GM19438 (cell line): ENCODE results near the gene PAX1.

Experiments
- ATAC-seq: cut with Tn5 transposase; IDR thresholded peaks from one replicate; pipeline ENCODE4 v1.9.1; 2021; ENCODE audit warnings: low read depth; ENCODE audit not compliant: unreplicated experiment

PAX1 gene

GRCh38 chr20:21702553-21703470 is 2.7 kb upstream of the PAX1 start:
- no peak for ATAC-seq

DNA sequence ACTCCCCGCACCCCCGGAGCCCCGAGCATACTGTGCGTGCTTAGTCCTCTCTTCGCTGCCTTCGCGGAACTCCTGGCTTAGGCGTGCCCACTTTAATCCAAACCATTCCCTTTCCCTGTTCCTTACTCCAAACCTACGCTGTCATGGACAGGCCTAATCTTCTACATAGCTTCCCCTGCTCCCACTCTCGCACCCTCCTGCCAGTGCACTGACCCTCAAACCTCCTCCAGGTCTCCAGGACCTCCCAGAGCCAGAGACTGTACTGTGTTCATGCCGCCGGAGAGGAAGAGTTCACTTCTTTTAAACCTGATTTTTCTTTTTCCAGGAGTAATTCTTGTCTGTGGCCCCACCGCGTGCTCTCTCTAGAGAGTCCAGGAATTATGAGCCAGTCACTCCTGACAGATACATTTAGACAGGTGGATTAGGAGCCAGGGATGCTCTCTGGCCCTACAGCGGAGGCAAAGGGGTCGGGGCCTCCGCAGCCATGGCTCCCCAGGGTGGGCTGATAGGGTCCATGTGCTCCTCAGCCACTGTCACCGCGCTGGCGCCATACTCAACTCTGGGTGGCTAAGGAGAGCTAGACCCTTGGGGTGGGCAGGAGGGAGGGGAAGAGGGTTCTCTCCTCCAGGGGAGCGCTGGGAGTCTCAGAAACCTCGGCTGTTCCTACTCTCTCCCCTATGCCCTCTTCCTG is 1.6 kb upstream of the PAX1 start:
- no peak for ATAC-seq

DNA sequence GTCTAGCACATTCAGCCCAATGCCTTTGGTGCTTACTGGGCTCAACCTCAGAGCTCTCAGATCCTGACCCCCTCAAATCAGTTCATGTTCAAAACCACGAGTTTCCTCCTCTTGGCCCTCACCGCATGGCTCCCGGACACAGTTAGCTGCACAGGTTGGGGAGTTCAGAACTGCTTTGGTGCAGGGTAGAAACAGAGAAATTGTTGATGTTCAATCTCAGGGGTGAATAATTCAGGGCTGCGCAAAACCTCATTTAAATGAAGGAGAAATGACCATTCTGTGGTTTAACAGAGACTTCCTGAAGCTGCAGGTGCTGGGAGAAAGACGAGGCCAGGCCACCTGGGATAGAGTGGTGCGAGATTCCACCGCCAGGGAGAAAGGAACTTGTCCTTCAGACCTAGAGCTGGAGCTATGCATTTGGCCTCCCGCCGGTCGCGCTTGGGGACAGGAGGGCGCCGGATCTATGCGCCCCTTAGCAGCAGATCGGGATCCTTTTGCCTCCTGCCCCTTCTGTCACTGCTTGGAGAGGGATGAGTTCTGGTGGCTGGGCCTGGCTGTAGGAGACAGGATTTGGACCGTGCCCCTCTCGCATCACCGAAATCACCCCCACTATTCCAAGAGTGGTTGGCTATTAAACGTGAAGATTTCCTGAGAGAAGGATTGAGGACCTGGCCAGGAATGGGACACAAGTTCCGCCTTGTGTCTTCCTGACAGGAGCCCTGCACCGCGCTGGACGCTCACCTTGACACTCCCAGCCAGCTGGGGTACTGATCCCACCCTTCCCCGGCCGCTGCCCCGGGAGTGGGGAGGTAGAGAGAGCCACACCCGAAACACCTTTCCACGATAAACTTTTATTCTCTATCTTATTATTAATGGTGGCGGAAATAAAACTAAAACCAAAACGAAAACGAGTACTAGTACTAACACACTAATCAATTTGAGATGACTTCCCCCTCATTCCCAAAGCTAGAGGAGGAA is 767 bp upstream of the PAX1 start:
- no peak for ATAC-seq

GRCh38 chr20:21706261-21707195 is 1.1 kb downstream of the PAX1 start:
- ATAC-seq, result no peak

GRCh38 chr20:21707267-21707666 is 1.8 kb downstream of the PAX1 start:
- ATAC-seq, result no peak

GRCh38 chr20:21707999-21708737 is 2.7 kb downstream of the PAX1 start:
- ATAC-seq, result no peak

DNA sequence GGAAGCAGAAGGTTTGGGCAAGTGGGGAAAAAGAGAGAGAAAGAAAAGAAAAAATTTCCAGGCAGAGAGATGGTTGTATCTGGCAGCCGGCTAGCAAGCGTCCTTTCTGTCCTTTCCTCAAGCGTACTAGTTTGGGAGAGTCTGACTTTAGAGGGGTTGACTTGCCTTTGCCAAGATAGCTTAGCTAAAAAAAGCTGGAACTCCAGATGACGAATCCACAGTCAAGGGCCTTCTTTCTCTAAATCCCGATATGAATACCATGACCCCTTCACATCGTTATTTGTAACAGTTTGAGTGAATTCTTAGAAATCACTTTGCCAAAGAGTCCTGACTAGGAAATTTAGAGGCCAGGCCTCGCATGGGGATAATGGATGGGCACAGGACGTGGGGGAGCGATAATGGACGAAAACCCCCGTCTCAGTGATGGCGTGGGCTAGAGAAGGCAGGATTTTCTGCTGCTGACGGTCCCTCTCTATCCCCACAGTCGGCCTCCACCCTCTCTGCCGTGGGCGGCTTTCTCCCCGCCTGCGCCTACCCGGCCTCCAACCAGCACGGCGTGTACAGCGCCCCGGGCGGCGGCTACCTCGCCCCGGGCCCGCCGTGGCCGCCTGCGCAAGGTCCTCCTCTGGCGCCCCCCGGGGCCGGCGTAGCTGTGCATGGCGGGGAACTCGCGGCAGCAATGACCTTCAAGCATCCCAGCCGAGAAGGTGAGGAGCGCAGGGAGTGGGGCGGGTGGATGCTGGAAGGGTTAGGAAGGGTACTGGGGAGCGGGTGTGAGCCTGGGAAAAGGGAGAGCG is 3.5 kb downstream of the PAX1 start:
- no peak for ATAC-seq

GRCh38 chr20:21709535-21709904 is 4.1 kb downstream of the PAX1 start:
- ATAC-seq, result no peak

DNA sequence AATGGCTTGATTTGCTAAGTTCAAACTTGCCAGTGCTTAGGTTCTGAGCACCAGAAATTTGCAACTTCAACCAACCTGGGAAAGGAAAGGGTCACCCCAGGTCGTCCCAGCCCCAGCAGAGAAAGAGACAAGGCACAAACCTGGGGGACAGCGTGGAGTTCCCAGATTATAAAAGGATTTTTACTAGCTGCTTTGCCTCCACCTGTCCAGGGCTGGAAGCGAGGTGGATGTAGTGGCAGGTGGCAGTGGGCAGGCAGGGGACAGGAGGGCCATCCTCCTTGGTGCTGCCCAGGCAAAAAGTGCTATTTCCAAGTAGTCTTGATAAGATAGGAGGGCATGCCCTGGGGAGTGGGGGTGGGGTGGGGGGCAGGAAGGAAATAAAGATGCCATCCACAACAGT is 4.9 kb downstream of the PAX1 start:
- ATAC-seq, result no peak

GRCh38 chr20:21710863-21711431 is 5.5 kb downstream of the PAX1 start:
- no peak for ATAC-seq

- ATAC-seq, result no peak
These were observed 7.1 kb downstream of the PAX1 start for GRCh38 chr20:21712443-21713059.

- no peak for ATAC-seq
These were observed 8.0 kb downstream of the PAX1 start for GRCh38 chr20:21713470-21713869.

DNA sequence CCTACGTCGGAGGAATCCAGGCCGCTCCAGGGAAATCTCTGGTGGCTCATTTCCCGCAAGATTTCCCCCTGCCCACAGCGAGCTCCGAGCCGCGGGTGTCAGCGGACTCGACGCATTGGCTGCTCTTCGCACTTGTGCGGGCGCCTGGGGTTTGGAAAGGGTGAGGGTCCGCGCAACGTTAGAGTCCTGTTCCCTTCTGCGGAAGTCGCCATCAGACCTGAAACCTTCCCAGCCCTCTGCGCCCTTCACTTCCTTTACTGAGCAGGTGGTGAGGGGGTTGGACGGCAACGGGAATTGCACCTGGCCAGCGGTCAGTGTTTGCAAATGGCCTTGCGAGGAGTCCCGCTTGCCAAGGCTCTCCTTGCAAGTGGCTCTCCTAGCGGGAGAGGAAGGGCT is 8.4 kb downstream of the PAX1 start:
- no peak for ATAC-seq

DNA sequence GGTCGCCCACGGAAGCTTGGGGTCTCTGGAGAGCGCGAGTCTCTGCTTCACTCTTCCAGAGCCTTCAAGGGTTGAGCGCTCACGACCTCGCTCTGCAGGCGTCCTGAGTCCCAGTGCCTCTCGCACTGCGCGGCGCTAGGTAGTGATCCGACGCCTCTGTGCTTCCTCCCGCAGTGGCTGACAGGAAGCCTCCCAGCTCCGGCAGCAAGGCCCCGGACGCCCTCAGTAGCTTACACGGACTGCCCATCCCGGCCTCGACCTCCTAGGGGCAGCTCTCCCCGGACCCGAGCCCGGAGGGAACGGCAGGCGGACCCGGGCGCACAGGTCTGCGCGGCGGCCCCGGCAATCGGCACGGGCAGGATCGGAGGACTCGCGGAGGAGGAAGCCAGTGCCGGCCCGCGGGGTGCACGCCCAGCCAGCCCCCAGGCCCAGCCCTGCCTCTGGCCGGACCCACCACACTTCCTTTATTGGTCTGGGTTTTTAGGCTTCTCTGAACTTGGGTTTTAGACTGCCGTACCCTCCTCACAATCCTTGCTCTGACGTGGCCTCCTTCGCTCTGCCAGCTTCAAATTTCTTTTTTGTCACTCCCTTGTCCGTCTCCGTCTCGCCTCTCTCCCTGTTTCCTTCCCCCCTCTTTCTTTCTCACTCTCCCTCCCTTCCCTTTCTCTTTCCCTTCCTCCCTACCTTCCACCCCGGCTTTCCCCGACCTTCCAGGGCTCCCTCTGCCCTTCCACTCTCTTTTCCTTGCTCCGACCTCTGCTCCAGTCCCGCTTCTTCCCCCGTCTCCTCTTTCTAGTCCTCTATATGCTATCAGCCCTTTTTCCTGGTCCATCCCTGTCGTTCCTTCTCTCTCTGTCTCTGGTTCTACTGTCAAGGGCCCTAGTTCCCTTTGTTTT is 9.1 kb downstream of the PAX1 start:
- no peak for ATAC-seq

DNA sequence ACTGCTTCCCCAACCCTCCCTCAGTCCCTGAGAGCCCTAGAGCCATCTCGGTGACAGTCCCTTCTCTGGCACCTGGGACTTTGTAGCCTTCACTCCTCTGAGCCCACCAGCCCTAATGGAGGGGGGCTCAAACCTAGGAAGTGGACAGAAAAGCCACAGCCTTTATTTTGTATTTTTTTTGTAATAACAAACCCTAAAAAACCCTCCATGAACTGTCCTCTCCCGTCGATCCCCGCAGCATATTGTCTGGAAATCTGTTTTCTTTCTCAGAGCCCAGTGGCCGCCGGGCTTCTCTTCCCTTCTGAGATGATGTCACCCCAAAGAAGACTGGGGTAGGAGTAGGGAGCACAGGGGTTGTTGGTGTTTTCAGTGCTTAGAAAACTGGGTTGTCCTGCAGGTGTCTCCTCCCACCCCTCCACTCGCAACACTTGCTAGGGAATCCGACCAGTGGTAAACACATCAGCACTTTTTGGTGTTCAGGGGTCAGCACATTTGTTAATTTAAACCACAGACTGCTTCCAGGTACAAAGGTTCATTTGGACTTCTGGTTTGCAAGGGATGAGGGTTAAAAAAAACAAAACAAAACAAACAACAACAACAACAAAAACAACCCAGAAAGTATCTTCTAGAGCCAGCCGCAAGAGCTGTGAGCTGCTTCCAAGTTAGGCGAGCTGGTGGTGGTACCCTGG is 9.9 kb downstream of the PAX1 start:
- no peak for ATAC-seq
